Neuronal stem cell (in vitro differentiated cells): Measurements from ENCODE around the gene MT1M.

Experiments used
- DNase-seq: peaks from one replicate; pipeline ENCODE4 v3.0.0-alpha.2; 2013; ENCODE audit warnings: low spot score
- H2AFZ ChIP-seq: one replicate; pipeline ENCODE4 v1.6.1; 2013; ENCODE audit warnings: mild to moderate bottlenecking, low read length, inconsistent platforms
- H2AK5ac ChIP-seq: 2 replicates; pipeline ENCODE4 v1.6.1; 2013; ENCODE audit warnings: low read depth, mild to moderate bottlenecking, inconsistent platforms, low read length, moderate library complexity, mixed read lengths
- H2BK120ac ChIP-seq: 2 replicates; pipeline ENCODE4 v1.6.1; 2013; ENCODE audit warnings: low read depth, mild to moderate bottlenecking, inconsistent platforms, low read length, moderate library complexity, mixed read lengths
- H2BK12ac ChIP-seq: one replicate; pipeline ENCODE4 v1.6.1; 2013; ENCODE audit warnings: low read length, inconsistent platforms
- H2BK15ac ChIP-seq: 2 replicates; pipeline ENCODE4 v1.6.1; 2013; ENCODE audit warnings: mild to moderate bottlenecking, low read length, inconsistent platforms, mixed read lengths
- H2BK5ac ChIP-seq: one replicate; pipeline ENCODE4 v1.6.1; 2013; ENCODE audit warnings: inconsistent platforms, mild to moderate bottlenecking, low read length, moderate library complexity
- H3K14ac ChIP-seq: one replicate; pipeline ENCODE4 v1.6.1; 2013; ENCODE audit warnings: low read length, inconsistent platforms
- H3K18ac ChIP-seq: 2 replicates; pipeline ENCODE4 v1.6.1; 2013; ENCODE audit warnings: low read length, inconsistent platforms
- H3K23ac ChIP-seq: 2 replicates; pipeline ENCODE4 v1.6.1; 2013; ENCODE audit warnings: low read depth, mild to moderate bottlenecking, mixed read lengths, low read length, inconsistent platforms; ENCODE audit not compliant: poor library complexity
- H3K27ac ChIP-seq: replicated peaks from 3 replicates; pipeline ENCODE4 v1.5.1; 2013; ENCODE audit warnings: low read length, inconsistent platforms
- H3K27me3 ChIP-seq, 3 experiments: 2 replicates each; pipeline ENCODE4 v1.6.1; 2013; ENCODE audit warnings: low read length in 3 of 3, mild to moderate bottlenecking in 2 of 3, inconsistent platforms in 1 of 3, low read depth in 1 of 3, mixed read lengths in 1 of 3, moderate library complexity in 1 of 3; ENCODE audit not compliant: control insufficient read depth in 3 of 3, insufficient read depth in 3 of 3
- H3K36me3 ChIP-seq, 2 donors: replicated peaks in 1 of 2; 2 replicates each; pipeline ENCODE4 v1.6.1; 2013; ENCODE audit warnings: low read length in 2 of 2; ENCODE audit not compliant: control insufficient read depth in 2 of 2, insufficient read depth in 2 of 2
- H3K4ac ChIP-seq: 2 replicates; pipeline ENCODE4 v1.6.1; 2013; ENCODE audit warnings: inconsistent platforms, mild to moderate bottlenecking, low read length, moderate library complexity
- H3K4me1 ChIP-seq, 2 donors: 1 replicate in 1 of 2; 2 replicates in 1 of 2; pipeline ENCODE4 v1.6.1; 2013; ENCODE audit warnings: low read length in 2 of 2, low read depth in 1 of 2; ENCODE audit not compliant: control insufficient read depth in 2 of 2, insufficient read depth in 1 of 2
- H3K4me2 ChIP-seq: one replicate; pipeline ENCODE4 v1.6.1; 2013; ENCODE audit warnings: mild to moderate bottlenecking, low read length, inconsistent platforms; ENCODE audit not compliant: insufficient read depth, poor library complexity, severe bottlenecking
- H3K4me3 ChIP-seq, 2 donors: 2 replicates each; pipeline ENCODE4 v1.5.1; 2013; ENCODE audit warnings: low read length in 2 of 2, mild to moderate bottlenecking in 2 of 2, inconsistent platforms in 1 of 2, moderate library complexity in 1 of 2
- H3K79me1 ChIP-seq: one replicate; pipeline ENCODE4 v1.6.1; 2013; ENCODE audit warnings: low read depth, mild to moderate bottlenecking, inconsistent platforms, low read length, moderate library complexity
- H3K9ac ChIP-seq: one replicate; pipeline ENCODE4 v1.6.1; 2013; ENCODE audit warnings: mild to moderate bottlenecking, low read depth, low read length, inconsistent platforms; ENCODE audit not compliant: poor library complexity
- H3K9me3 ChIP-seq, 2 donors: replicated peaks in 1 of 2; 2 replicates each; pipeline versions ENCODE3 to v1.6.1; 2013; ENCODE audit warnings: low read length in 2 of 2, mild to moderate bottlenecking in 2 of 2, inconsistent platforms in 1 of 2, low read depth in 1 of 2, mixed read lengths in 1 of 2, moderate library complexity in 1 of 2; ENCODE audit not compliant: control insufficient read depth in 2 of 2, insufficient read depth in 1 of 2
- H4K8ac ChIP-seq: one replicate; pipeline ENCODE4 v1.6.1; 2013; ENCODE audit warnings: low read depth, mild to moderate bottlenecking, inconsistent platforms, low read length, moderate library complexity
- H4K91ac ChIP-seq: one replicate; pipeline ENCODE4 v1.6.1; 2013; ENCODE audit warnings: low read length, low read depth, mild to moderate bottlenecking, inconsistent platforms; ENCODE audit not compliant: poor library complexity
- WGBS, 2 donors: extraction: QIAGEN DNeasy Blood & Tissue Kit; methylation state at CpG; one replicate each; pipeline ENCODE4 v1.1.7; 2013; ENCODE audit warnings: missing lambda C conversion rate in 2 of 2, mixed read lengths in 1 of 2; ENCODE audit not compliant: insufficient read length in 2 of 2, insufficient replicate concordance in 1 of 2; ENCODE audit errors: extremely low coverage in 2 of 2; 5-methylcytosine and 5-hydroxymethylcytosine counted together

Gene MT1M

DNA sequence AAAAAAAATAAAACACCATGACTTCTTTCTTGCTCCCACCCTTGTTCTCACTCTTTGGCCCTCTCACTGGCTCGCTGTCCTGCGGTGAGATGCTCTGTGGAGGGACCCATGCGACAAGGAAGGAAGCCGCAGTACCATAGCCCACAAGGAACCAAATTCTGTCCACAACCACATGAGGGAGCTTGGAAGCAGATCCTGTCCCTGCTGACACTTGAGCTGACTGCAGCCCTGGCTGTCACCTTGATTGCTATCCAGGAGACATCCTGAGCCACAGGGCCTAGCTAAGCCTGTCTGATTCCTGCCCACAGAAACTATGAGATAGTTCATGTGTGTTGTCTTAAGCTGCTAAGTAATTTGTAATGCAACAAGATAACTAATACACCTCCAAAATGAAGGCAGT is 28.9 kb upstream of the MT1M start:
- no CpG with 5 or more reads among the region's 4 CpGs for WGBS, 2 donors
- Histone ChIP-seq H3K14ac (no peak overlapping the region), H3K4me2 (no peak overlapping the region), H3K23ac (no peak overlapping the region), H3K18ac (no peak overlapping the region), H3K36me3 (no peaks in the 10 kb centered on the region), H4K8ac (no peak overlapping the region), H3K79me1 (no peaks in the 10 kb centered on the region), H2BK5ac (no peak overlapping the region), H3K9ac (no peak overlapping the region), H3K4ac (no peak overlapping the region), H3K9me3 (no peaks in the 10 kb centered on the region), H4K91ac (no peak overlapping the region), H2AFZ (no peak overlapping the region), H2BK120ac (no peak overlapping the region), H2AK5ac (no peak overlapping the region), H2BK12ac (no peak overlapping the region), H3K4me3 (no peak overlapping the region), H2BK15ac (no peak overlapping the region), H3K27me3 (peaks cover 0 to 23% (median 8%) of the 10 kb centered on the region in 3 experiments), H3K4me1 (peaks cover 3 to 4% of the 10 kb centered on the region in 2 donors), H3K27ac (no peak overlapping the region)
- no peak for DNase-seq

DNA sequence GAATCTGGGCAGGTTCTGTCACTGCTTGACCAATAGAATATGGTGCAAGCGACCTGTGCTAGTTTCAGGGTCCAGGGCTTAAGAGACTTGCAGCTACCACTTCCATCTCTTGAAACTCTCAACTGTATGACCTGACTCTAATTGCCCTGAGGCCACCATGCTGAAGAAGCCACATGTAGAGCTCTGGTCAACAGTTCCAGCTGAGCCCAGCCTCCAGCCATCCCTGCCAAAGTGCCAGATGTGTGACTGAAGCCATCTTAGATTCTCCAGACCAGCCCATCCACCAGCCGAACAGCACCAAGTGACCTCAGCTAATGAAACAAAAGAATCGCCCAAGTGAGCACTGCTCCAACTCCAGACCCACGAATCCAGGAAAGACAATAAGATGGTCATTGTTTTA is 27.5 kb upstream of the MT1M start:
- H4K8ac ChIP-seq = no peak overlapping the region
- no peak overlapping the region for H4K91ac ChIP-seq
- no peak overlapping the region for H2BK120ac ChIP-seq
- H3K79me1 ChIP-seq = no peaks in the 10 kb centered on the region
- no peaks in the 10 kb centered on the region for H3K36me3 ChIP-seq
- no peak overlapping the region for H3K23ac ChIP-seq
- peaks cover 10 to 16% of the 10 kb centered on the region in 2 donors for H3K4me1 ChIP-seq
- no peak overlapping the region for H3K14ac ChIP-seq
- no peak overlapping the region for H3K18ac ChIP-seq
- no peak overlapping the region for H2BK12ac ChIP-seq
- no peak overlapping the region for H2BK5ac ChIP-seq
- H3K27ac ChIP-seq = no peak overlapping the region
- no peaks in the 10 kb centered on the region for H3K9me3 ChIP-seq
- no peak overlapping the region for H3K9ac ChIP-seq
- no CpG with 5 or more reads among the region's 4 CpGs for WGBS, 2 donors
- H3K4ac ChIP-seq = no peak overlapping the region
- DNase-seq = no peak
- H3K4me3 ChIP-seq = no peak overlapping the region
- H2AK5ac ChIP-seq = no peak overlapping the region
- H3K27me3 ChIP-seq = peaks cover 3 to 31% (median 21%) of the 10 kb centered on the region in 3 experiments
- no peak overlapping the region for H2AFZ ChIP-seq
- no peak overlapping the region for H2BK15ac ChIP-seq
- H3K4me2 ChIP-seq = no peak overlapping the region

DNA sequence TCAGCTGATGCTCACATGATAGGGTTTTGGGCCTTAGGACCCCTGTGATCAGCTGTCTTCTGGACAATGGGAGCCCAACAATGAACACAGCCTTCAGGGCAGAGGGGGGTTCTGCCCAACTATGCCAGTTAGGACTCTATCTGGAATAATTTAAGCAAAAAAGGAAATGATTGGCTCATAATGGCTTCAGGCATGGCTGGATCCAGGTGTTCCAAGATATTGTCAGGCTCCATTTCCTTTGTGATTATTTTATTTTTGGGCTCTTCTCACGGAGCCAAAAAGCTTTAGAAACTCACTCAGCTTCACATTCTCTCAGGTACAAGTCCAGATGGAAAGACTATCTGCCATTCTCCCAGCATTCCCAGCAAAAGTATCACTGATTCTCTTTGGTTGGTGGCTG is 27.0 kb upstream of the MT1M start:
- Histone ChIP-seq H2BK120ac (no peak overlapping the region), H2BK12ac (no peak overlapping the region), H3K4me3 (no peak overlapping the region), H3K14ac (no peak overlapping the region), H4K8ac (no peak overlapping the region), H3K79me1 (no peaks in the 10 kb centered on the region), H3K9me3 (no peaks in the 10 kb centered on the region), H3K4me1 (peaks cover 15 to 21% of the 10 kb centered on the region in 2 donors), H3K4me2 (no peak overlapping the region), H3K18ac (no peak overlapping the region), H3K23ac (no peak overlapping the region), H3K27ac (no peak overlapping the region), H3K4ac (no peak overlapping the region), H4K91ac (no peak overlapping the region), H2AK5ac (no peak overlapping the region), H3K27me3 (peaks cover 6 to 32% (median 26%) of the 10 kb centered on the region in 3 experiments), H3K9ac (no peak overlapping the region), H2BK5ac (no peak overlapping the region), H2BK15ac (no peak overlapping the region), H3K36me3 (no peaks in the 10 kb centered on the region), H2AFZ (no peak overlapping the region)
- DNase-seq = no peak
- WGBS, 2 donors = no CpG with 5 or more reads among the region's 1 CpG

DNA sequence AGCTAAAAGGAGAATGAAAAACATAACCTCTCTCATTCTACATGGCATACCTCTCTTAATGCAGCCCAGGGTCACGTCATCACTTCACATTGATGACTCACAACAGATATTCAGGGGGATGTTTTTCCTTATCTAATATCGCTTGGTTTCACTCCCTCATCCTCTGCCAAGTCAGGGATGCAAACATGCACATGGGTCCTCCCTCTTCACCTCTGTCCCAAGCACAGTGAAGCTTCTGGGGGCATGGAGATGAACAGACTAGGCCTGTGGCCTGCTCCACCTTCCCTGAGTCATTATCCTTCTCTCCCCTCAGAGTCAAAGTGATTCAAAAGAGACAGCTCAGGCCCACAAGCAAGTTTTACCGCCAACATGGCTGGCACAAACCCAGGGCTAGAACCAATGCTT is 26.4 kb upstream of the MT1M start:
- no CpG with 5 or more reads among the region's 3 CpGs for WGBS, 2 donors
- H3K9ac ChIP-seq = no peak overlapping the region
- no peak overlapping the region for H3K4me2 ChIP-seq
- no peak overlapping the region for H2BK12ac ChIP-seq
- H3K4me1 ChIP-seq = peaks cover 16 to 22% of the 10 kb centered on the region in 2 donors
- H3K4ac ChIP-seq = no peak overlapping the region
- no peak overlapping the region for H3K27ac ChIP-seq
- H2AFZ ChIP-seq = no peak overlapping the region
- H3K27me3 ChIP-seq = peaks cover 6 to 36% (median 32%) of the 10 kb centered on the region in 3 experiments
- H2BK15ac ChIP-seq = no peak overlapping the region
- H3K4me3 ChIP-seq = no peak overlapping the region
- H3K36me3 ChIP-seq = no peaks in the 10 kb centered on the region
- DNase-seq = no peak
- H3K79me1 ChIP-seq = no peaks in the 10 kb centered on the region
- no peaks in the 10 kb centered on the region for H3K9me3 ChIP-seq
- H3K18ac ChIP-seq = no peak overlapping the region
- H2BK120ac ChIP-seq = no peak overlapping the region
- no peak overlapping the region for H3K23ac ChIP-seq
- H4K91ac ChIP-seq = no peak overlapping the region
- H2AK5ac ChIP-seq = no peak overlapping the region
- H4K8ac ChIP-seq = no peak overlapping the region
- H3K14ac ChIP-seq = no peak overlapping the region
- H2BK5ac ChIP-seq = no peak overlapping the region
